COLO829 (cell line): ENCODE measurements around the gene NR3C2.

Experiments used
- DNase-seq: peaks from one replicate; pipeline ENCODE4 v3.0.0; 2012; ENCODE audit warnings: low spot score

The NR3C2 gene

DNA sequence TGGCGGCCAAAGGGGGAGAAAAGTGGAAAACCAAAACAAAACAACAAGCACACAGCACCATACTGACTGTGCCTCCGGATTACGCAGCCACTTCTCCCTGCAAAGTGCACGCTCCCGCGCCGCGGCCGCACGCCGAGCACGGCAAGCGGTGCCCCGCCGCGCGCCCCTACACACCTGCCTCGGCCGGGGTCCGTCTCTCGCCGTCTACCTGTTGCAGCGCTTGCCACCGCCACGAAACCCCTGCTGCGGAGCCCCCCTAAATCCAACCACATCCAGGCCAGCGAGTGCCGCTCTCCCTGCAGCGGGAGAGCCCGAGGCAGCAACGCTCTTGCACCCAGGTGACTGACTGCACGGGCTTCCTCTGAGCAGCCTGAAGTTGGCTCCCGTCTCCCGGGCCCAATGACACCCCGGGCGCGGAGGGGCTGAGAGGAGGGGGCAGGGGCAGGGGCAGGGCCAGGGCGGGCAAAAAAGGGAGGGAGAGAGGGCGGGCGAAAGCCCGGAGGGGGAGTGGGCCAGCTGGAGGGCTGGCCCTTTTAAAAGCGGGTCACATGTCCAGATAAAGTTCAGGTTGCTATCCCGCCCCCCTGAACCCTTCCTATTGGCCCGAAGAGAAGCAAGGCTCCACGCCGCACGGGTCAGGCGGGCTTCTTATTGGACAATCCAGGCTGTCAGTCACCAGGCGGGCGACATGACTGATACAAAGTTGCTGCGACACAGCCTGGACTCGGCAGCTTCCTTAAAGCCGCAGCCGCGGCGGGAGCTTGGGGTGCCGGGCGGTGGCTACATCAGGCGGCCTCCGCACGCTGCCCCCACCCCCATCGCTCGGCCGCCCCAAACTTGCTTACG is at the start of gene NR3C2:
TSS of gene NR3C2 (minus strand) at position 429 of the 846 bp plus-strand sequence.
- DNase-seq = peak; percentile 99

DNA sequence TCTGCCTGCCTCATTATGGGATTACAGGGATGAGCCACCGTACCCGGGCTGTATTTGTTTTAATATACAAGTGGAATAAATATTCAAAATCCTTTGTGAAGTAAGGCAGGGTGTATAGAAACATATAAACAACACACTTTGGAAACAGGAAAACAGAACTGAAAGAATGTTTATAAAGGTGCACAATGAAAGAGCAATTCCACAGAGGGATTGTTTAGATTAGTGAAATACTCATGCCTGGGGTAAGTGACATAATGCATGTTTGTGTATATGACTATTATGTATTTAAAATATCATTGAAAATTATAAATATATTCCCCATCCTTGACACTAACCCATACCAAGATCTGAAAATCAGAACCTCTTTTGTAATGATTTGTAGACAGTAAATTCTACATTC is 45.0 kb upstream of the NR3C2 start:
- DNase-seq = no peak

DNA sequence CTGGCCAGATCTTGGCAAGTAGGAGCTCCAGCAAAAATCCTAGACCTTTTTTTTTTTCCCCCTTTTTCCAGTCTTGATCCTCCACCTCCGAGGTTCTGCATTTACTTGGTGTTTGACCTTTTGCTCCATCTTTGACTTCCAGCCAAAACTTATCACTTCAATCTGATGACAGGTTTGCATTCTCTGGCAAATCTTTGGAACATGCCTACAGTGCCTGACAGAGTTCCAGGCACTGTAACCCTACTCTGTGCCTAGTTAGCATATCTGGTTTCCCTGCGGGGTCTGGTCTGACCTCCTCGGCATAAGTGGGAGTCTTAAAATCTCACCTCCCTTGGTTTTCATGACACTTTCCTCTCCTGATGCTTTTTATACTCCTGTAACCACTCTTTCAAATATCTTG is 39.4 kb upstream of the NR3C2 start:
- no peak for DNase-seq

DNA sequence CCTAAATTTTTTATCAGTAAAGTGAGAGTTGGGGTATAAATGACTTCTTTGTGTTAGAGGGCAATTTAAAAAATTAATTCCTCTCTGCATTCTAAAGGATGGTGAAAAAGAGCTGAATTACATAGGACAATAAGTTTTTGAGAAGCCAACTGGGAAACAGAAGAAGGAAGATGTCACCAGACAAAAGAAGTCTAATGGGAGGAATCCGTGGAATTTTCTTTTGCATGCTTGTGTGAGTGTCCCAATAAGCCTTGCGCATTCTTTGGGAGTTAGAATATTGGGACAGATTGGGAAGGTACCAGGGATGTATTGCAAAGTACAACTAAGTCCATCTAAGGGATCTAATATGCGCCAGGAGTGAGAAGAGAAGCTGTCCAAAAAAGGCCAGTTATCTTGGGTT is 35.1 kb upstream of the NR3C2 start:
- DNase-seq = peak; percentile 44

DNA sequence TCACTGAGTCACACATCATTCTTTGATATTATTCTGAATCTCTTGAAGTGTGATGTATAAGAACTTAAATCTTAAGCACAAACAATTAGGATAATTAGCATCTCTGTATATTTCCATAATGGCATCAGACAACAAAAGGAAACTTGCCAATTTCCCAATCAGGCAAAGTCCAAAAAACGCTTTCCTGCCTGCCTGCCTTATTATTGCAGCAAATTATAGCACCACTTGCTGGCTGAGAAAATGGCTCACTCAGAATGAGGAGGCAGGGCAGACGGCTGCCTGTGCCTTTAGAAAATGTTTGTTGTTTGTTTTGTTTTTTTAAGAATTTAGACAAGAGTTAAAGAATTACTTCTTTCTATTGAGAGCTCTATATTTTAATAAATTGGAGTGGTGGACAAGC is 27.7 kb upstream of the NR3C2 start:
- no peak for DNase-seq

DNA sequence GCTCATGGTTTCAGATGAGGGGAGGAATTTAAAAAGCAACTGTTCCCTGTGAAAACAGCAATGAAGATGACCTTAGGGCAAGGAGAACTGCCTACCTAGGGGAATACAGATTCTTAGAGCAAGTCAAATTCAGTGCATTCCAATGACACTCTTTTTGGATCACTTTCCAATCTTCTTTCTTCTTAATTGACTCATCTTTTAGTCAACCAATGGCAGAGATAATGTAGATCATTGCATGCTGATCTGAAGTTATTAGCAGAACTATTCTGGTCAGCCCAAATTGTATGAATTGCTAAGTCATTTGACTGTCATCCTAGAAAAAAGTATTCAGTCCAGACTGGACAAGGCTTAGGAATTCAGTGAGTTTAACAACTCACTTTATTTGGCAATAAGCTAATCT is 12.6 kb upstream of the NR3C2 start:
- no peak for DNase-seq

DNA sequence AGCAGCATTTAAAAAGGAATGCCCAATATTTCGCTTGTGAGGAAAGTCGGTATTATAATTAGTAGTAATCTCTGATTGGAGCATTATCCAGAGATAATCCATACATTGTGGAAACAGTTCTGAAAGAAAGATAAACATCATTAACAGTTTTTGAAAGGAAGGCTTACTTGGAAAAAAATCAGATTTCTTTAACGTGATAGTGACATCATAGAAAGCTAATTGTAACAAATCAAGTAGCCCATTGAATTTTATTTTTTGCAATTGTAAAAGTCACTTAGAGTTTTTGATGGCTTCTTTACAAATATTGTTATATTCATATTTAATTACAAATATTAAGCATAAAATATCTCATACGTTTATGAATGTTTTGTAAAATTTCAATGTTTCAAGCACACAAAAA is 11.6 kb upstream of the NR3C2 start:
- no peak for DNase-seq

DNA sequence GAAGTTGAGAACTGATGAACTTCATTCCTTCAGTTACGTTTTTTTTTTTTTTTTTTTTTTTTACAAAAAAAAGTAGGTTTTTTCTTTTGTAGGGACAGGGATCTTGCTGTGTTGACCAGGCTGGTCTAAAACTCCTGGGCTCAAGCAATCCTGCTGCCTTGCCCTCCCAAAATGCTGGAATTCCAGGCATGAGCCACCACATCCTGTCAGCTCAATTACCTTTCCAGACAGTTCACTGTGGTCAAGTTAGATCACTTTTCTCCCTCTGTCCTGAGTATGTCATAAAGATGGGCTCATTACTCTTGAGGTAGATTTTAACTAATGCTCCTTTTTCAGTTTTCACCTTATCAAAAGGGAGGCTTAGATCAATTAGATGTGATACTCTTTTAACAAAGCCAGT is 10.8 kb upstream of the NR3C2 start:
- DNase-seq = no peak

DNA sequence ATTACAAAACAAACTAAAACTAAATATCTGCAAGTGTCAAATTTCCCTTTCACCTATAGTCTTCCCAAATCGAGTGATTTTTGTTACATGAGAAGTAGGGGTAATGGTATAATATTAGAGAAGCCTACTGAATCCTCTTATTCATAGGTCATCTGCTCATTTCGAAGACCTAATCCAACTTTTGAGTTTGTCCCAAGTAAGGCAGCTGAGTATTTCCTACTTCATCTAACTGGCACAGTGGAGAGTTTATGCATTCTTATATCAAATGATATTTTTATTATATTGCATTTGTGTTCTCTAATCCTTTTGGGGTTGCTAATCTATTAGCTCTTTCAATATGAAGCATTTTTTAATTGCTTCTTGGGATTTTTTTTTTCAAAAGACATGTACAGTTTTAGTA is 7.7 kb upstream of the NR3C2 start:
- no peak for DNase-seq

DNA sequence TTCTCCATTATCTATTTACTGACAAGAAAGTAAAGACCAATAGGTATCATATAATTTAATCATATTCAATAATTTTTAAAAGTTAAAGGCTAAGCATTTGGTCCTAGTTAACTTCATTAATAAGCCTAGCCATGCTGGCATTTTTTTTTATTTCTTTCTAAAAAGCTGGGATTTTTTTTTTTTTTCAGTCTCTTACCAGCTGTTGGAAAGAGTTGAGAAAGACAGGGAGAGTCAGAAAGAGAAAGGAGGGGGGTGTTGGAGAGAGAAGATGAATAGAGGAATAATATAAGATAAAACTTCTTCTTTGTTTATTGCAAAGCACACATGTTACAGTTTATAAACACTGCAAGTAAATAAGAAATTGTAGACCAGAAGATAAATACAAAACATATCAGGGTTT is 5.9 kb upstream of the NR3C2 start:
- DNase-seq = no peak

DNA sequence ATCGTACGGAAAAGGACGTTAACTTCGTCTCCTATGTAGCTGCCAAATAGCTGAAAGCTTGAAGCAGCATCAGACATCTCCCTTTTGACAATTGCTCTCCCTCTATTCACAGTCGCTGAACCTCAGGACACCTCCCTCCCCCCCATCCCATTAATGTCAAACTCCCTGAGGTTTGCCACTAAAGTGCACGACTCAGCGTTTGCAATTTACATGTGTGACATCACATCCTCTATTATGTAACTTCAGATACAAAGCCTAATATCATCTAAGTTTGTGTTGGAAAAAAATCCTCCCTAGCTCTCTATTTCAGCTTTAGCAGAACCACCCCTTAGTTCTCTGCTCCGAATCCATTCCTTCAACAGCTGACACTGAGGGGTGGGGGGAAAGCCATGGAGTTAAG is 5.5 kb upstream of the NR3C2 start:
- DNase-seq = peak; percentile 25

DNA sequence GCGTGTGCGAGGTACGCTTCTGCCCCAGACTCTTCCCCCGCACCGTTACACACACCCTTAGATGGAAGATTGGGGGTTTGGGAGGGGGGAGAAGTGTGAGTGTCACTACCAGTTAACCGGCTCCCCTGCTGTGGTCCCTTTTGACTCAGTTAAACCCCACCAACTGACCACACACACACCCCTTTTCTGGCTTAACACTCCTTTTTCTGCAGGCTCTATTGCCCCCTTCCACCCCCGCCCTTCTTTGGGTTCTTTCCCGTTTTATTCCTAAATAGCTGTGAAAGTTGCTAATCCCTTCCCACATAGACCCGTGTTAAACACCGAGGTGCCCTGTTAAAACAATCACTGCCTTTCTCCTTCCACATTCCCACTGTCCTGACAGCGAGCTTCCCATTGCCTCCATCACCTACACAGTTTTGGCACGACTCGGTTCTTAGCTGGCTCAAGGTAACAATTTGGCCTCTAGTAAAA is 3.7 kb upstream of the NR3C2 start:
- no peak for DNase-seq

DNA sequence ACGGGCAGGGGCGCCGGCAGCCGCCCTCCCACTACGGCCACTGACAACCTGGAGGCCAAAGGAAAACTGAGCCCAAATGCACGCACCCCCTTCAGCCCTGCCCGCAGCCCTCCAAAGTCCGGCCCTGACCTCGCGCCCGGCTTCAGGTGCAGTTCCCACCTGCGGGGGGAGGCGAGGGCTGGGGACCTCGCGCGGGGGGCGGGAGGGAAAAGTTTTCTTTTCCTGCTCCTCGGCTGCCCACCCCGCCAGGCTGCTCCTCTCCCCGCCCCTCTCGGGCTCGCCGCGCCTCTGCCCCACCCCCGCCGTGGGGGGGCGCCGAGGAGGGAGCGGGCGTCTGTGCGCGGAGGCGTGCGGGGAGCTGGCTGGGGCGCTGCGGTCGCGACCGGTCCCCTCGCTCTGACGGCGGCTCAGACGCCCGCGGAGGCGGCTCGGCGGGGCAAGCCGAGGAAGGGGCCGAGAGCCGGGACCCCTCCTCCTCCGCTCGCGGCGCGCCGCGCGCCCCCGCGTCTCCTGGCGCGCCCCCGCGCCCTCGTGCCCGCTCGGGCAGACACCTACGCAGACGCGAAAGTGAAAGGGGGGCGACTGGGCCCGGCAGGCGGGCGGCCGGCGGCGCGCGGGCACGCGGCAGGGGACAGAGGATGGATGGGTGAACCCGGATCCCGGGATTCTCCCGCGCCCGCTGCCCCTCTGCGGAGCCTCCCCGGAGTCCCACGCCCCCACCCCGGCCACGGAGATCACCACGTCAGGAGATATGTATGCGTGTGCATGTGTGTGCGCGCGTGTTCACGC is 3.1 kb upstream of the NR3C2 start:
- DNase-seq = no peak

DNA sequence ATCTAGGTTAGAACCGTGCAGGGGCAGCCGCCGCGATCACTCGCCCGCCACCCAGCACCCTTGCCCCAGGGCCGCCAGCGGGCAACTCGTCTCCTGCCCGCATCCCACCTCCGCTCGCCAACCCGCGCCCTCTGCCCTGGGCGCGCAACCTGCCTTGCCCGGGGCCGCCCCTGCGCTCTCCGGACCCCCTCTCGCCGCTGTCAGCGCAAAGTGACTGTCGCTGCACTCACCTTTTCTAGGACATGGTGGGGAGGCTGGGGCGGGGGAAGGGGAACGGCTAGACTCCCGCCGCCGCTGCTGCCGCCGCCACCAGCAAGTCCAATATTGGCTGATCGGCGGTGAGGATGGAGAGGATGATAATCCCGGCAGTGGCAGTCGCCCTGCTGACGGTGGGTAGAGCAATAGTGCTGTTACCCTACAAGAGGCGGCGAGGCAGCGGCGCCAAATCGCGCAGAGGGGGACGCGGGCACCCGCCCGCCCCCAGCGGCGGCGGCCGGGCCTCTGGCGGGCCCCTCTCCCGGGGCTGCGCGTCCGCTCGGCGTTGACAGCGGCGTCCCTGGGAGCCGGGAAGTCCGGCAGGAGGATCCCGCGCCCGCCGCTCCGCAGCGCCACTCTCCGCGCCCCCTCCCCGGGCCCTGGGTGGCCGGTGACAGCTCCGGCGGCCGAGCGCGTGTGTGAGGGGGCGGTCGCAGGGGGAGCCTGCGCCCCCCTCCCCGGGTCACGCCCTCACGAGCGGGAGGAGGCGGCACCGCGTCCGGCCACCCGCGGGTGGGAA is 2.3 kb upstream of the NR3C2 start:
- no peak for DNase-seq

DNA sequence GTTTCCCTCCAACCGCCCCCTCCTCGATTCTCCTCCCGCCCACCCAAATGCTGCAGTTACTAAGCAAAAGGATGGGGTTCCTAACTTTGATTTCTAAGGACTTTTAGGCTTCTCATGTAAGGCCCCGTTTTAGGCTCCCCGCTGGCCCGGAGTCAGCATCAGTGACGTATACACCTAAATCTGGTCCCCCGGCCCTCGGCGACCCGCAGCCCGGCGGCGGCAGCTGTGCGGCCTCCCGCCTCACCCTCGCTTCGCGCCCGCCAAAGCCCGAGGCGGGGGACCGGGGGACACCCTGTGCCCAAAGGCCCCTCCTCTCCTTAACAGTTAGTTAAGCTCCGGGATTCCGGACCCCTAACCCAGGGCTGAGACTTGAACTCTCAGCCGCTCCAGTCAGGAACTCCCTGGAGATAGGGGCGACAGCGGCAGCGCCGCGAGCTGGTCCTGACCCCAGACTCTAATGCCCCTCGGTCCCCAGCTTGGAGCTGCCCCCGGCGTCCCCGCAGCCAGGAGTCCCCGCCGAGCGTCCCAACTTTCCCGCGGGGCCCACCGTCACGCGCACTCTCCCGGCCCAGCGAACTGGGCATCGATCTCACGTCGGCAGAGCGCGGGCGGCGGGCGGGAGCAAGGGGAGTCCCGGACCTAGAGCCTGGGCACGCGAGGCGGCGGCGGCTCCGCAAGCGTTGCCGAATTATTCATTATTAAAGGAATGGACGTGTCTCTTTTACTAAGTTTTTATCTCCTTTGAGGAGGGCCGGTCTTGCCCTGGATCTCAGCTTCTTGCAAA is 1.5 kb upstream of the NR3C2 start:
- DNase-seq = no peak

DNA sequence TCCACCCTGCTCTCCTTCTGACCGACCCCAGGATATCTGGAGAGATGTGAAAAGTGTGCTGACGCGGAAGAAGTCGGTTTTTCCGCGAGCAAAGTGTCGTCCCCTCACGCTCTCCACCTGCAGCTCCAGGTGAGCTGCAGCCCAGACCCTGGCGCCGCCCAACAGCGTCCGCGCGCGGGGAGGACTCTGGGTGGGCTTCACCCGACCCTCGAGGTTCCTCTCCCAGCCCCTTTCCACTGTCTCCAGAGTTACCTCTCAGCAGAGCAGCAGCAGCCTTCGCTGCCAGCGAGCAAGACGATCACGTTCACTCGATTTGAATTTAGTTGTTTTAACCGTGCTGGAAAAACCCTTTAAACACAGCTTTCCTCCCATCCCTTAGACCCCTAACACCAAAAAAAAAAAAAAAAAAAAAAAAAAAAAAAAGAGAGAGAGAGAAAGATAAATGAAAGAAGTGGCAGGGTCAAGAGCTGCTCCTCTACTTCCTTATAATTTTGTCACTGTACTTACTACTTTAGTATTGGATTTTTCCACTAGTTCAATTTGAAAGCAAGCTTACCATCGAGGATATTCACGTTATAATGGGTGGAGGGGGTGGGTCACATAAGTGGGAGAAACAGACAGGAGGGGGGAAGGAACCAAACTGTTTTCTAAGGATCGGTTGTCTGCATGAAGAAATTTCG is 758 bp upstream of the NR3C2 start:
- no peak for DNase-seq

DNA sequence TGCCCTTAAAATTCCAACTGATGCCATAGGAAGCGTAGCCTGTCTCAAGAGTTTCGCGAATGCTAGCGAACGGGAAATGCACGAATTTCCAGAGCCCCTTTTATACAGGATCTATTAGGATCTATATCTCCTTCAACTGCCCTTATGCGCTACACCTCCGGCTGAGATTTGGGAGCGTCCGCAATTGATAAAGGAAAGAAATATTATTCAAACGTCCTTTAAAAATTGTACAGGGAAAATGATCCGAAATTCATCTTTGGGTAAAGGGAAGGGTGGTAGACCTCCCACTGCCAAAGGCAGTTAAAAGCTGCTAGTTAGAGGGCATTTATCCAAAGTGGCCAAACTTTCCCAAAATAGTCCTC is 609 bp downstream of the NR3C2 start:
- DNase-seq = no peak

DNA sequence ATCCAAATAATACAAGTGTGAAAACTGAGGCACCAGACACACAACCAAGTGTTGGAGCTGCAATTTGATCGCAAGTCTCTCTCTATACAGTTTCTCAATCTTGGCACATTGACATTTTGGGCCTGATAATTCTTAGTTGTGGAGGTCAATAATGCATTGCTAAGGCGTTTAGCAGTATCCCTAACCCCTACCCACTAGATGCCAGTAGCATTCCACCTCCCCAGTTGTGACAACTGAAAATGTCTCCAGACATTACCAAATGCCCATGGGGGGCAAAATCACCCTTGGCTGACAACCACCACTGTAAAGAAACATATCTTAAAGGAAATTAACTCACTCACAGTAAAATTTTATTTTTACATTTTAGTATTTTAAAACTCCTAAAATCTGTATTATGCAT is 4.2 kb downstream of the NR3C2 start:
- no peak for DNase-seq

DNA sequence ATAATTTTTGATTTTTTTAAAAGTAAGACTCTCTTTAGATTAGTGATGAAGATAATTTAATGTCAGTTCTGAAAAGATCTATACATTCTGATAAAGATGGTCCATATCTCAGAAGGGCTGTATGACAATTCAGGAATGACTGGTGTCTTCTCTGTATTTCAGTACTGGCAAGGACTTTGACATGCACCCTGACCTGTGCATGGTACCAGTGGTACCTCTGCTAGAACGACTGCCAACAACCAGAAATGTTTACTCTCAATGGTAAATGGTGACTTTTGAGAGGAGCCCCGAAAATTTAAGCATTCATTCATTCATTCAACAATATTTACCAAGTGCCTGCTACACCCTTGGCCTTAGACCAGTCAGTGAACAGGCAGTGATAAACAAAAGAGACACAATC is 4.8 kb downstream of the NR3C2 start:
- no peak for DNase-seq

DNA sequence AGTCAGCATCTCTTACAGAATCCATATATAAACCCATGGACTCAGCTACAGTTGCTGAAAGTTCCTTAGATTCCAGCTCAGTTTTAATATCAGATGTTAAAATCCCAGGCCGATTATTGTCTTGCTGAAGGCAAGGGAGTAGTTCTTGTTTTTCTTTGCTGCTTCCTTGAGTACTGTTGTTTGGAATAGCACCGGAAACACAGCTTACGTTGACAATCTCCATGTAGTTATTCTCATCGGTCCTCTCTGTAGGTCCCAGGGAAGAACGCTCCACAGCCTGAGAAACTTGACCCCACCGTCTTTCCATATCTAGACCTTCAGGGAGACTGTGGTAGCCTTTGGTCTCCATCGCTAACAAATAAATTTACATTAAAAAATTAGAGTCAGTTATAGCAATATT is 5.7 kb downstream of the NR3C2 start:
- DNase-seq = no peak

DNA sequence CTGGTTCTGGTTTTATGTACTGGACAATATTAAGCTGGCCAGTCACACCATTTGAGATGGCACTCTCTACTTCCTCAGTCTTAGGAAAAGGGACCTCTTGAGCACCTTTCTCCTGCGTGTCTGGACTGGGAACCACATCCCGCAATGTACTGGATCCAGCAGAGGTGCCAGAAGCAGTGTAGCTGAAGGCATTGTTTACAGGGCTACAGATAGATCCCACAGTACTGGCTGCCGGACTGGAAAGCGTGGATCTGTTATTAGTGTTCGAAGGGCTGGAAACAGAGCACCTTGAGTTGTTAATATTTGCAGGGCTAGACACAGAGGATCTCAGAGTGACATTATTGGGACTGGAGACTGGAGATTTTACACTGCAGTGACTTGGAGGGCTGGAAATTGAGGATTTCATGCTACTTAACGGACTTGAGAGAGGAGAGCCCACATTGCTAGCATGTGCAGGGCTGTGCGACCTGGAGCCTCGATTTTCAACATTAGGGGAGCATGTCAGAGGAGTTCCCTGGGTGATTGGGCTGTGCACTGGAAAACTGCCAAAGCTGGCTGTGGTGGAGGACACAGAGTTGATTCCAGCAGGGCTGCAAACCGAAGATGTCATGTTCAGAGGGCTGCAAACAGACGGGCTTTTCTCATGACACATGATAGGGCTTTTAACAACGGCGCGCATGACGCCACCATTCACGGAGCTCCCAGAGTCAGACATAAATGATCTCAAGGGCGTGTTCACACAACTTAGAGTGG is 6.4 kb downstream of the NR3C2 start:
- DNase-seq = no peak
